ENCODE measurements around the gene ZMAT5.
"Not testable (repeated sequence)": the region's sequence is repeated elsewhere in the genome, so short reads cannot be mapped to it uniquely, and the experiment has no call there.

Gene ZMAT5

GRCh38 chr22:29784451-29785361 lies 17.9 kb upstream of the ZMAT5 start:
- DNase-seq, result no peak

DNA sequence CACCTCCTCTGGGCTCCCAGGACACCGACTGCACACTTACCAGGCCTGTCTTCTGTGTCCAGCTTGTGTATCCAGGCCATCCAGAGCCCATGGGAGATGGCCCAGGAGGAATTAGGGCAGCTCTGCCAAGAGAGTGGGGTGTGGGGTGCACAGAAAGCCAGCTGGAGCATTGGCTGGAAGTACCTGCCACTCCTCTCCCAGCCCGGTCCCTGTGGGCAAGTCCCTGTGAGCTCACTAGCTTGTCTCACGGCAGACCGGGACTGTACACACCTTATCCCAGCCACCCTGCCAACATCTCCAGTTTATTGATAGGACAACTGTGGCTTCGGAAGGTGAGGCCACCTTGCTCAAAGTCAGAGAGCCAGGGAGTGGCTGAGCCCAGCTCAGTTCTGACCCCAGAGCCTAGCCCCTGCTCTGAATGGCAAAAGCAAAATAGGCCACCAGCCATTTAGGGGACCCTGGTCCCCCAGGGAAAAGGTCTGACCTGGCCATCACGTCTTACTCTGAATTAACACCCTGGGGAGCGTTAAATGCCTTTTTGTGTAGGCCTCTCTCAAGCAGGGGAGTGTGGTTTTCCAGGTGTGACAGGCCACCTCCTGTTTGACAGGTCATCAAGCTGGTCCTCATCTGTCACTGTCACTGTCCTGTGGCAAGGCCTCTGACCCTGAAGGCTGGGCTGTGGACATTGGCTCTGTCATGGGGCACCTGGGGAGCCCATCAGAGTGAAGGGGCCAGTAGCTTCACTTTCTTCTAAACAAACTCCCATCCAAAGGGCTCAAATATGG lies 15.4 kb upstream of the ZMAT5 start:
- DNase-seq, result no peak

DNA sequence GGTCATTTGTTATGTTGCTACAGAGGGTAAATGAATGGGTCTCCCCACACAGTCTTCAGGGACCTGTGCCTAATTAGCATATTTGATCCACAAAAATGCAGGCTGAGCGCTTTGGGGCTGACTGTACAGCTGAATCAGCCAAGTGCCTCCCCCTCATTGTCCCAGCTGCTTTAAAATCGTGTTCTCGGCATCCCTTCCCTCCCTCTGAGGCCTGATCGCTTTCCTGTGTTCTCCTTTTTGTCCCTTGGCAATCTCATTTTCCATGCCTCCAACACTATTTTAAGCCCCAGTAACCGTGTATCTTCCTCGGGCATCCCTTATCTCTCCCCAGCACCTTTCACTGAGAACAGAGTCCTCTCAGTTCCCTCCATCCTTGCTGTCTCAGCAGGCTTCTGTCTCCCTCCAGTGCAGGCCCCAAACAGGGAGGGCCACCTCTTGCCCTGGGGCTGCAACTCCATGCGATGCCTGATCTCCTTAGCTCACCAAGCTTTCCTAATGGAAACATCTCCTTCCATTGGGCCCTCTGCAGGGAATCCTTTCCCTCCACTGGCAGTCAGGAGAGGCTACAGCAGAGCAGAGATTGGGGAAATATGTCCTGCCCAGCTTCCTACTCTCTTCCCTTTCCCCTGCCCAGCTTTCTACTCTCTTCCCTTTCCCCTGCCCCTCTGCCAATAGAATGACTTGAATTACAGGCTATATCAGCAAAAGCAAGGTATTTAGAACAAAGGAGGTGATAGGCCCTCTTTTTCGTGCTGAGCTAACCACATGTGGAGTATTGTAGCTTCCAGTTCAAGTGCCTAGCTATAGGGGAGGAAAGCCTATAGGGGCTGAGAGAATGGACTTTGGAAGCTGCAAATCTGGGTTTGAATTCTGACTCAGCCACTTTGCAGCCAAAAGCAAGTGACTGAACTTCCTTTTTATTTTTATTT lies 14.2 kb upstream of the ZMAT5 start:
- DNase-seq, result no peak

- DNase-seq, result no peak
These were observed 13.4 kb upstream of the ZMAT5 start for GRCh38 chr22:29780220-29780619.

DNA sequence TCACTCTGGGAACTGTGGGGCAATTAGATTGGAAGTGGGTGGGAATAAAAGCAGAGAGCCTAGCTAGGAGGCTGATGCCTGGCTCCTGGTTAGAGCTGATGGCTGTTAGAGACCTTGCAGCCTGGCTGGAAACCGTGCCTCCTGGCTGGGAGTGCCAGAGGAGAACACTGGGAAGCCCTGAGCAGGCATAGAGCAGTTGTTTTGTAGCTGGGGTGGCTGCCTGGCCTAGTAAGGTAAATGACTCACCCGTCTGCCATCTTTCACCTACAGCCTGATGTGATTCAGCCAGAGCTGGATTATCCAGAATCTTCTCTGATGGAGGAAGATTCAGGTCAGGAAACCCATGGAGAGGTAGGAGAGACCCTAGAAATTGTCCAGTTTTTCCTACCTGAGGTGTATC lies 6.4 kb upstream of the ZMAT5 start:
- no peak for DNase-seq

DNA sequence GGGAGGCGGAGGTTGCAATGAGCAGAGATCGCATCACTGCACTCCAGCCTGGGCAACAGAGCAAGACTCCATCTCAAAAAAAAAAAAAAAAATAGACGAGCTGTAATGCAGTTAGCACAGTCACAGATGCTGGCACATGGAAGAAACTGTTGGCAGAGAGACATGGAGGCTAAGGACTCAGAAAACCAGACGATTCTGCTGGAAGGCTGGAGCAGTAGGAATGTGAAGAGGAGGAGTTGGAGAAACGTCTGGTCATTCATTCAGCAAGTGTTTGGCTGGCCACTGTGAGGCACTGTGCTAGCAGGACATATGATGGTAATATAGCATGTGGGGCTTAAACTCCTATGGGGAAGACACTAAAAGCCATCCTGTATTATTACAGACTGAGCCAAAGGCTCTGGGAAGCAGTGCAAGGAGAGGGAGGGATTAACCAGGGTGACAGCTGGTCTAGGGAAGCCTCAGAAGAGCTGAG lies 5.4 kb upstream of the ZMAT5 start:
- DNase-seq, result no peak

DNA sequence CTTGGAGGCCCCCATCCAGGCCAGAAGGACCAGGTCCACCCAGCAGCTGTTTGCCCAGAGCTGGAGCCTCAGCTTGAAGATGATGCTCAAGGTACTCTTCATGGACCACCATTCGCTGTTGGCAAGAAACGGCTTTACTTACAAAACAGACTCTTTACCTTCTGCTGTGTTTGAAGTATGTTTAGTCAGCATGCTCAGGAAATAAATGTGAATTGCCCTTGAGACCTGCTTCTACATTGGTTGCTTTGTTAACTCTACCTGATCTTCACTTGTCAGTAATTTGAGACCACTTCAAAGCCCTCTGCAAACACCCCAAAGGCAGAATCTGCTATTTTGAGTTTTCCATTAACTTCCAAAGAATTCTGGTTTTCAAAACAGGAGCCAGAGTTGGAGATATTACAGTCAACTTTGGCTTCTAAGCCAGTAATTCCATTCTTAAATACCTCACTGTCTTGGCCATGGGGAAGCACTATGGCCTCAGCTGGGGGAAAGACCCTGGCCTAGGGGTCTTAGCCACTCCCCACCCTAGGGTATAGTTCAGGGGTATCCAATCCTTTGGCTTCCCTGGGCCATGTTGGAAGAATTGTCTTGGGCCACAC lies 3.0 kb upstream of the ZMAT5 start:
- no peak for DNase-seq

GRCh38 chr22:29768052-29768693 lies 1.4 kb upstream of the ZMAT5 start:
- DNase-seq, result no peak

DNA sequence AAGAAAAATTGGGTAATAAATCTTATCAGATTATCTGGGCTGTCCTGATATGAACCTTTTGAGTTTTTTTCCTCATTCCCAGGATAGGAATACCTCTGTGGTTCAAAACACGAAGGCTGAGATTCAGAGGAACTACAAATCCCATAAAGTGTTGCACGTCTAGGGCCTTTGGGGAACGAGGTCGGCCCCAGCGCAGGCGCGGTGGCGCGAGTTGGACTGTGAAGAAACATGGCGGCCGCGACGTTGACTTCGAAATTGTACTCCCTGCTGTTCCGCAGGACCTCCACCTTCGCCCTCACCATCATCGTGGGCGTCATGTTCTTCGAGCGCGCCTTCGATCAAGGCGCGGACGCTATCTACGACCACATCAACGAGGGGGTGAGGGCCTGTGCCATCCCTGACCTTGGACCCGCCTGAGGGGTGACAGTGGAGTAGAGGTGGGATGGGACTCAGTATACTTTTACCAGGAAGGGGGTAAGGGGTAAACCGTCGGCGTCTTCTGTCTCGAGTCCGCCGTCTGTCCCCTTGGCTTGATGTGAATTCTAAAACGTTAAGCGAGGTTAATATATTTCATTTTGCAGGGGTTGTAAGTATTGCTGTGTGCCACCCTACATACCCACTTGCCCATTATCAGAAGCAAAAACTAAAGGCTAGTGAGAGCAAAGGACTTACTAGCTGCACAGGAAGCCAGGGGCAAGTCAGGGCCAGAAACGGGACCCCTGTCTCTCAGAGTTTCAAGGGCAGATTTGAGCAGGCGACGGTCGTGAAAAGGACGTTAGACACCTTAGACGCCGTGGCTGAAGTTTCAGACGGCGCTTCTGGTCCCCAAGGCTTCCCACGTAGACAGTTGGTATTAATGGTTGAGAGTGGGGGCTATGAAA lies 604 bp upstream of the ZMAT5 start, which contains the start of gene UQCR10:
UQCR10 (plus strand) TSS at position 199 of the 881 bp plus-strand sequence; CDS start at position 229, 30 bp downstream.
- peak; percentile 91 to 92 for DNase-seq

DNA sequence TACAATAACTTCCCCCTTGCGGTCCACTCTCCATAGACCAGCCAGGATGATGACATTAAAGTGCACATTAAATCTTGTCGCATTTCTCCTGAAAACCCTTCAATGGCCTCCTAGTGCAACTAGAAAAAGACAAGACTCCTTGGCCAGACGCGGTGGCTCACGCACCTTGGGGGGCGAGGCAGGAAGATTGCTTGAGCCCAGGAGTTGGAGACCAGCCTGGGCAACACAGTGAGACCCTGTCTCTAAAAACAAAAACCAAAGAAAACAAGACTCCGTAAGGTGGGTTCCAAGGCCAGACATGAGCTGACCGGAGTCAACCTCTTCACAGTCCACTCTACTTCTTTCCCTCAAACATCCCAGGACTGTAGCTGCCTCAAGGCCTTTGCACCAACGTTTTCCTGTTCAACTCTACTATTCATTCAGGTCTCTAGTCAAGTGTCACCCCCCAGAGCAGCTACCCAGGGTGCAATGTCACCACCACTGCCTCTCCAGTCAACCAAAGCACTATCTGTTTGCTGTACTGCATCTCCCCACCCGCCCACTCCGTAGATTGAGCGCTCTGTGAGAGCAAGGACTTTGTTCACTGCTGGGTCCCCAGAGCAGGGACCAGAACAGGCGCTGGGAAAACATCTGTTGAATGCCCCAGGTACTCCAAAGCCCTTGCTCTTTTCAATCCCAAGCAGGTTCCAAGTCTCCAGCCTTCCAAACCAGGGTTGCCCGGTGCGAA lies 739 bp downstream of the ZMAT5 start:
- peak; percentile 13 to 17 for DNase-seq

DNA sequence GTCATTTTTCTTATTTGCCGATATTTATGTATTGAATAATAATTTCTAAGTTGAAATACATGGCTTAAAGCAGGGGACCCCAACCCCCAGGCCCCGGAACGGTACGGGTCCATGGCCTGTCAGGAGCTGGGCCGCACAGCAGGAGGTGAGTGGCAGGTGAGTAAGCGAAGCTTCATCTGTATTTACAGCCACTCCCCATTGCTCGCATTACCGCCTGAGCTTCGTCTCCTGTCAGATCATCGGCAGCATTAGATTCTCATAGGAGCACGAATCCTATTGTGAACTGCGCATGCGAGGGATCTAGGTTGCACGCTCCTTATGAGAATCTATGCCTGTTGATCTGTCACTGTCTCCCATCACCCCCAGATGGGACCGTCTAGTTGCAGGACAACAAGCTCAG lies 4.5 kb downstream of the ZMAT5 start:
- no peak for DNase-seq

DNA sequence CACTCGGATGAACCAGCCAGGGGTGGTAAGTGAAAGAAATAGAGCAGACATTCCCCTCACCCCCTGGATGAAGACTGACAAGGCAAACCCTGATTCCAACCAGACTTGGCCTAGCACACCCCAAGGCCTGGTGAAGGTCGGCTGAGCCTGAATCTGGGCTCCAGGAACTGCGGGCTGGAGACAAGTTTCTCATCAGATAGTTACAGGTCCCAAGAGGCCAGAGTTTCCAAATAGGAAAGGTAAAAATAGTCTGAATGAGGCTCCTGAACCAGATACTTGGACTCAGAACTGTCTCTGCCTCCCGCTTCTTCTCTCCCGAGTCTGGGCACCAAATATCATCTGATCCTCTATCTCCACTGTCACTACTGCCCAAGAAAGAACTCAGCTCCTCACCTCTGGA lies 7.8 kb downstream of the ZMAT5 start:
- DNase-seq, result no peak

GRCh38 chr22:29758068-29758622 lies 8.7 kb downstream of the ZMAT5 start:
- no peak for DNase-seq

GRCh38 chr22:29757096-29757495 lies 9.7 kb downstream of the ZMAT5 start:
- no peak for DNase-seq

DNA sequence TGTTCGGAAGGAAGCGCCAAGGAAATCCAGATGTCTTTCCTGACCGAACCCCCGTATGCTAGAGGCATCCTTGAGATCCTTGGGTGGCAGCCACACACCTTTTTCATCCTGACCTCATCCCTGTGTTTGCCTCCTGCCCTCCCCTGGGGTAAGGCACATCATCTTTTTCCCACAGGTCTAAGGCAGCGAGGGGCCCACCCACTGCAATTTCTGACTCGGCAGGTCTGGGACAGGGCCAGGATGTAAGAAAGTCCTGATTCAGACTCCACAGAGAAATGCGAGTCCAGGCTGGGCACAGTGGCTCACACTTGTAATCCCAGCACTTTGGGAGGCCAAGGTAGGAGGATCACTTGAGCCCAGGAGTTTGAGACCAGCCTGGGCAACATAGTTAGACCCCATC lies 10.5 kb downstream of the ZMAT5 start:
- DNase-seq, result no peak

GRCh38 chr22:29755889-29756288 lies 10.9 kb downstream of the ZMAT5 start:
- no peak for DNase-seq

DNA sequence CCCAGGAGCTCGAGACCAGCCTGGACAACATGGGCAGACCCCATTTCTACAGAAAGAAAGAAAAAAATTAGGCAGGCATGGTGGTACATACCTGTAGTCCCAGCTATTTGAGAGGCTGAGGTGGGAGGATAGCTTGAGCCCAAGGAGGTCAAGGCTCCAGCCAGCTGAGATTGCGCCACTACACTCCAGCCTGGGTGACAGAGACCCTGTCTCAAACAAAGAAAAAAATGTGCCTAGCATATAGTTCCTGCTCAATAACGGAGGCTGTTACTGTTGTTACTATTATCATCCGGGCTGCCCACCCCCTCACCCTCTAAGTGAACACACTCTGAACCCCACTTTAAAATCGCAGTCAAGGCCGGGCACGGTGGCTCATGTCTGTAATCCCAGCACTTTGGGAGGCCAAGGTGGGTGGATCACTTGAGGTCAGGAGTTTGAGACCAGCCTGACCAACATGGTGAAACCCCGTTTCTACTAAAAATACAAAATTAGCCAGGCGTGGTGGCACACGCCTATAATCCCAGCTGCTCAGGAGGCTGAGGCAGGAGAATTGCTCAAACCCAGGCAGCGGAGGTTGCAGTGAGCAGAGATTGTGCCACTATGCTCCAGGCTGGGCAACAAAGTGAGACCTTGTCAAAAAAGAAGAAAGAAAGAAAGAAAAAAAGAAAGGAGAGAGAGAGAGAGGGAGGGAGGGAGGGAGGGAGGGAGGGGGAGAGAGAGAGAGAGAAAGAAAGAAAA lies 12.0 kb downstream of the ZMAT5 start:
- not testable (repeated sequence) for DNase-seq

DNA sequence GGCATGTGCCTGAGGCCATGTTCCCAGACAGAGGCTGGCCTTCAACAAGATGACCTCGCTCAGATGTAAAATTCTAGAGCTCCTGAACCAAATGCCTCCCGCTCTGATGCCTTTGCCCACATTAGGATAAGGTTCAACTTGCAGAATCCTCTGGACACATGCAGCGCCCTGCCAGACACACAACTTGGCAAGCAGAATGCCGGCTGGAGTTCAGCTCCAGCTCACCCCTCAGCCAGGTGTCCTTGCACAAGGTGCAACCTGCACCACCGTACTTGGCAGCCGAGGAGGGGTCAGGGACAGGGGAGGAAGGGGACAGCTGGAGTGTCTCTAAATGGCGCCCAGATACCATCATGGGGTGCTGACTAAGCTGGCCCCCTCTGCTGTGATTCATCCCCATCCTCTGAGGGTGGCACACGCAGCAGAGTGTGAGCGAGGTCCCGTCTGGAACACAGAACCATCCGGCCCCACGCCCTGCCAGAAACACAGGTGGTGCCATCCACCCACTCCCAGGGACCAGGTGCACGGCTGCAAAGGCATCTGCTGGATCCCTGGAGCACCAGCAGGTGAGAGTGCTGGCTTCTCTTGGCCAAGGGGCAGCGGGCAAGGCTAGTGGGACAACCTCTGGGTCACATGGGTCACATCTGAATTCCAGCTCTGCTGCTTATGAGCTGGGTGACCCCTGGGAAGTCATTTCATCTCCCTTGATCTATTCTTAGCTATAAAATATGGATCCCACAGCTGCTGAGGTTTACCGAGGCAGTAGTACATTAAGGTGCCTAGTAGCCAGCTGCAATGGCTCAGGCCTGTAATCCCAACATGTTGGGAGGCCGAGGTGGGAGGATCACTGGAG lies 12.8 kb downstream of the ZMAT5 start:
- no peak for DNase-seq

Data from stimulated activated CD4-positive, alpha-beta T cell treated with anti-CD3 and anti-CD28 coated beads, Interleukin-4, amount 100 ng/mL, for 4 hours (primary cell).